Keratinocyte (primary cell): ENCODE data around the gene AOX1. TPM values are rescaled to one million over a fixed set of nuclear protein-coding genes. Genes with fewer than 3 reads are reported as not detected.
A peak's percentile ranks its signal among the peaks of the same experiment; 100 is the strongest.

ENCODE experiments used
- DNase-seq: peaks from one replicate; pipeline ENCODE4 v3.0.0-alpha.2; 2011; ENCODE audit warnings: low read depth, missing footprints, low spot score
- FAIRE-seq: peaks from 2 replicates; lab custom pipeline; 2011; peaks lifted over from hg19 to GRCh38; lab: Jason Lieb, UNC
- H2AFZ ChIP-seq: 2 replicates; pipeline ENCODE4 v1.6.0; 2012; ENCODE audit warnings: low read length, control low read depth, inconsistent platforms; ENCODE audit not compliant: control insufficient read depth
- H3K27ac ChIP-seq: 2 replicates; pipeline ENCODE4 v1.5.1; 2011; ENCODE audit warnings: low read length; ENCODE audit not compliant: control insufficient read depth, insufficient read depth
- H3K27me3 ChIP-seq: 3 replicates; pipeline ENCODE4 v1.6.0; 2011; ENCODE audit warnings: low read length; ENCODE audit not compliant: control insufficient read depth, insufficient read depth; ENCODE audit errors: extremely low read depth
- H3K36me3 ChIP-seq, 2 experiments: 2 replicates in 1 of 2; 3 replicates in 1 of 2; pipeline ENCODE4 v1.5.1; 2011; ENCODE audit warnings: low read length in 2 of 2, mild to moderate bottlenecking in 1 of 2; ENCODE audit not compliant: control insufficient read depth in 2 of 2, insufficient read depth in 2 of 2; ENCODE audit errors: extremely low read depth in 1 of 2
- H3K4me1 ChIP-seq: 3 replicates; pipeline ENCODE4 v1.5.1; 2011; ENCODE audit warnings: low read length; ENCODE audit not compliant: control insufficient read depth, insufficient read depth; ENCODE audit errors: extremely low read depth
- H3K4me2 ChIP-seq: 3 replicates; pipeline ENCODE4 v1.6.0; 2011; ENCODE audit warnings: low read depth, low read length; ENCODE audit not compliant: control insufficient read depth, insufficient read depth; ENCODE audit errors: extremely low read depth
- H3K4me3 ChIP-seq, 3 experiments: fragments of 200-600 bp in 1 of 3; sonication (generic) in 1 of 3; 2 replicates in 2 of 3; 3 replicates in 1 of 3; pipeline ENCODE4 v1.5.1; 2011 to 2016; ENCODE audit warnings: low read length in 3 of 3, mild to moderate bottlenecking in 3 of 3, control low read depth in 2 of 3, inconsistent platforms in 1 of 3, low read depth in 1 of 3, mixed read lengths in 1 of 3, mixed run types in 1 of 3, moderate library complexity in 1 of 3; ENCODE audit not compliant: control insufficient read depth in 2 of 3, insufficient read depth in 2 of 3; ENCODE audit errors: extremely low read depth in 1 of 3
- H3K79me2 ChIP-seq: 2 replicates; pipeline ENCODE4 v1.6.0; 2012; ENCODE audit warnings: low read length; ENCODE audit not compliant: control insufficient read depth, insufficient read depth
- H3K9ac ChIP-seq: 3 replicates; pipeline ENCODE4 v1.6.0; 2011; ENCODE audit warnings: low read length; ENCODE audit not compliant: control insufficient read depth, insufficient read depth; ENCODE audit errors: extremely low read depth
- H3K9me1 ChIP-seq: 3 replicates; pipeline ENCODE4 v1.6.0; 2011; ENCODE audit warnings: low read length; ENCODE audit not compliant: control insufficient read depth, insufficient read depth; ENCODE audit errors: extremely low read depth
- H3K9me3 ChIP-seq: 2 replicates; pipeline ENCODE4 v1.5.1; 2012; ENCODE audit warnings: low read depth, low read length; ENCODE audit not compliant: control insufficient read depth
- H4K20me1 ChIP-seq: 3 replicates; pipeline ENCODE4 v1.6.0; 2011; ENCODE audit warnings: low read length; ENCODE audit not compliant: control insufficient read depth, insufficient read depth; ENCODE audit errors: extremely low read depth
- CTCF ChIP-seq, 3 experiments: IDR thresholded peaks in 1 of 3; conservative IDR thresholded peaks in 1 of 3; optimal IDR thresholded peaks in 1 of 3; 2 replicates in 2 of 3; 3 replicates in 1 of 3; pipeline versions ENCODE3 to v1.5.1; 2011; ENCODE audit warnings: low read length in 3 of 3, mild to moderate bottlenecking in 3 of 3, moderate library complexity in 2 of 3, control low read depth in 1 of 3, inconsistent platforms in 1 of 3; ENCODE audit not compliant: insufficient read depth in 2 of 3; ENCODE audit errors: extremely low read depth in 1 of 3
- EZH2 ChIP-seq: IDR thresholded peaks from one replicate; pipeline ENCODE4 v1.6.1; 2012; ENCODE audit warnings: inconsistent platforms, mild to moderate bottlenecking, low read length, moderate library complexity
- dilution Hi-C: fragments of 300-500 bp; cut with MboI; formaldehyde crosslinking; loops from one replicate; pipeline ENCODE4 v1.7.0; 2020; ENCODE audit warnings: low sequenced_read_pairs; ENCODE audit not compliant: extremely low pct_ligation_motif_present
- polyA plus RNA-seq, 5 experiments: library from polyadenylated mRNA; depleted of rRNA in 3 of 5; stranded (reverse) in 3 of 5; stranded (forward) in 1 of 5; unstranded in 1 of 5; fragments of >200 nt; gene quantifications; 1 replicate in 1 of 5; 2 replicates in 3 of 5; 3 replicates in 1 of 5; pipeline versions ENCODE4 v1.2.1 to v1.2.3, GENCODE V29; 2011 to 2012; ENCODE audit warnings: missing spikeins in 2 of 5, low read depth in 1 of 5, low replicate concordance in 1 of 5

AOX1 gene
- polyA plus RNA-seq, 1 donor (not counting 4 experiments of a cell fraction or from before 2014, with no cell fraction given) = 12.2 TPM

- Histone ChIP-seq H3K36me3 (no peaks in the 10 kb centered on the region), H3K27ac (no peak overlapping the region), H3K79me2 (no peaks in the 10 kb centered on the region), H4K20me1 (no peaks in the 10 kb centered on the region), H2AFZ (no peak overlapping the region), H3K4me3 (no peak overlapping the region), H3K4me1 (peaks cover 11% of the 10 kb centered on the region), H3K9ac (no peak overlapping the region), H3K27me3 (no peaks in the 10 kb centered on the region), H3K9me3 (no peaks in the 10 kb centered on the region), H3K9me1 (no peaks in the 10 kb centered on the region), H3K4me2 (no peak overlapping the region)
- peak; percentile 38 for DNase-seq
- FAIRE-seq = peak; percentile 57
- TF ChIP-seq CTCF (optimal IDR thresholded peaks at IDR 0.05 in 1 of 3, IDR thresholded peaks at IDR 0.05 in 1 of 3, conservative IDR thresholded peaks at IDR 0.05 in 1 of 3; ENCODE audit: extremely low read depth in 1 of 3, insufficient read depth in 2 of 3, low read length in 3 of 3) (no peak), EZH2 (no peak)
- dilution Hi-C loops = no loop called here
Observed at GRCh38 chr2:200662727-200663126, 76.9 kb downstream of the AOX1 start.

GRCh38 chr2:200664770-200665494 lies 79.1 kb downstream of the AOX1 start:
- no peak overlapping the region for H2AFZ ChIP-seq
- no peak overlapping the region for H3K9ac ChIP-seq
- no peaks in the 10 kb centered on the region for H3K36me3 ChIP-seq
- TF ChIP-seq CTCF (optimal IDR thresholded peaks at IDR 0.05 in 1 of 3, IDR thresholded peaks at IDR 0.05 in 1 of 3, conservative IDR thresholded peaks at IDR 0.05 in 1 of 3; ENCODE audit: extremely low read depth in 1 of 3, insufficient read depth in 2 of 3, low read length in 3 of 3) (no peak), EZH2 (no peak)
- DNase-seq (no peak), FAIRE-seq (no peak)
- H3K4me3 ChIP-seq = no peak overlapping the region
- no peaks in the 10 kb centered on the region for H3K79me2 ChIP-seq
- H3K4me1 ChIP-seq = peaks cover 11% of the 10 kb centered on the region
- H3K9me3 ChIP-seq = no peaks in the 10 kb centered on the region
- H3K27me3 ChIP-seq = no peaks in the 10 kb centered on the region
- H3K4me2 ChIP-seq = no peak overlapping the region
- dilution Hi-C loops = no loop called here
- no peaks in the 10 kb centered on the region for H4K20me1 ChIP-seq
- H3K9me1 ChIP-seq = no peaks in the 10 kb centered on the region
- no peak overlapping the region for H3K27ac ChIP-seq
